GM18870 (cell line): ENCODE results near the gene TSPAN18.

Experiments
- ATAC-seq: cut with Tn5 transposase; IDR thresholded peaks from one replicate; pipeline ENCODE4 v1.9.1; 2021; ENCODE audit warnings: moderate library complexity; ENCODE audit not compliant: unreplicated experiment

The TSPAN18 gene

GRCh38 chr11:44879432-44879831, 152.7 kb downstream of the TSPAN18 start:
- ATAC-seq: no peak

GRCh38 chr11:44880511-44880910, 153.7 kb downstream of the TSPAN18 start:
- no peak for ATAC-seq

DNA sequence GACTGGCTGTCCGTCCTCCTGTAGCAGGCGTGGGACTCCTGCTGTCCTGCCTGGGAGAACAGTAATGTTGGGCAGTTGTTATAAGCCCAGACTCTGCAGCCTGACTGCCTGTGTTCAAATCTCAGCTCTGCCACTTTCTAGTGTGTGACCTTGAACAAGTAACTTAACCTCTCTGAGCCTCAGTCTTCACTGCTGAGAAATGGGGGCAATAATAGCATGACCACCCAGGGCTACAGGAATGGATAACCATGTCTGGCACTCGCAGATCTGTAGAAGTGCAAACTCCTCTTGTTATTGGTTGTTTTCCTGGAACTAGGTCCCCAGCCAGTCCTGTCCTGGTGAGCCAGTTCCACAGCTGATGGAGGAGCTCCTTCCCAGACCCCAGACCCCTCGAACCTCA, 154.2 kb downstream of the TSPAN18 start:
- ATAC-seq: no peak

- no peak for ATAC-seq
Observed at GRCh38 chr11:44883277-44883676, 156.5 kb downstream of the TSPAN18 start.

DNA sequence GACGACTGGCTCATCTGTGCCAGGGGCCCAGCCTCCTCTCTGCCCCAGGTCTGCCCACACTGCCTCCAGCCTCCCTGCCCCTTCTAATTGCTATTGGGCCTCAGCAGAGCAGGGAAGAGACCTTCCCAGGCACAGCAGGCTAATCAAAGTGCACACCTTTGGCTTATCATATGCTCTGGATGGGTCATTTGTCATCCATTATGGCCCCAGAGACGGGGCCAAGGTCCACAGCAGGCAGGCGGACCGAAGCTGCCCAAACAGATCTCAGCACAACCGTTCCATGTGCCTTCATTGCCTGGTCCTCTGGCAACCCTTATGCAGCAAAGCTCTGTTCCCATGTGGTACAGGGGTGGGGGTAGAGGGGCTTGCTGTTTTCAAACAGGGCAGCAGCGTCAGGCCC, 157.3 kb downstream of the TSPAN18 start:
- no peak for ATAC-seq

GRCh38 chr11:44885065-44885810, 158.5 kb downstream of the TSPAN18 start:
- ATAC-seq: no peak

DNA sequence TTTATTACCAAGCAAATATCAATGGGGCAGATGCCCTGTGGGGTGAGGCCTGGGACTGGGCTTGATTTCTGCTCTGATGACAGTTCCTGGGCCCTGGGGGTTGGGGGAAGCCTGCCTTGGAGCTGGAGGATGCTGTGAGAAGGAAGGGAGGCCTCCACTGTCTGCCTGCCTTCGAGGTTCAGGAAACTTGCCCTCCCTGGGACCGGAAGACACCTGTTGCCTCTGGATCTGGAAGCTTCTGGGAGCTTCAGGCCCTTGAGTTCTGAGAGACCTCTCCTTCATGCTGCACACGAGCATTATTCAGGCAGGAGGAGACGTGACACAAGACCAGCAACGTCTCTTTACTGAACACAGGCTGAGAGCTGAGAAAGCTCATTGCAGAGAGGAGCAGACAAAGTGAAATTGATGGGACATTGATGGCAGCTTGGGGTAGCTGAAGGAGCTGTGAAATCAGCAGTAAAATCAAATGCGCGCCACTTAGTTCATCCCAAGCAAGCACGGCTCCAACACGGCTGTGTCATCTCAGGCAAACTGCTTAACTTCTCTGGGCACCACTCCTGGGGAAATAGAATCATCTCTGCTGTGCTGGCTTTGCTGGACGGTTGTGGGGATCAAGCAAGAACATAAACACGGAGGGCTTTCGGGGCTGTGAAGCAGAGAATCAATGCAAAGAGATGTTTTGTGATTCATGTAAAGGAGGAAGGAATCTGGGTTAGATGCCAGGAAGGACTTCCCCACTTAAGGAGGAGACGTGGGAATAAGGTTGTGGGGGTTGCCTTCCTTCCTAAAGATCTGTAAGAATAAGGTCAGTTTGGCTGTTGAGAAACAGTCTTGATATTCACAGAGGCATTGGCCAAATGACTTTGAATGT, 159.4 kb downstream of the TSPAN18 start:
- no peak for ATAC-seq

DNA sequence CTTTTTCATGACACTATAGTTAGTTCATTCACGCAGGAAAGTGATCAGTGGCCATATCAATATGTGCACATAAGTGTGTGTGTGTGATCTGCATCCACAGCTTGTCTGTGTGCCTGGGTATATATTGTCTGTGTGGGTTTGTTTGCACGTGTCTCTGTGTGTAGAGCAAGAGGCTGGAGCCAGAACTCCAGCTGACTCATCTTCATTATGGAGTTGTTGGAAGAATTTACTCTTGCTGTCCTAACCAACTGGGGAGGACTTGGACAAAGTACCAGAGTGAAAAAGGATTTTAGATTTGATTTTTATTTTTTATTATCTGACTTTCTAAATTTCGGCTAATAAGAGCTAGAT, 160.0 kb downstream of the TSPAN18 start:
- ATAC-seq: no peak

- ATAC-seq: no peak
Observed at GRCh38 chr11:44887636-44888035, 160.9 kb downstream of the TSPAN18 start.

DNA sequence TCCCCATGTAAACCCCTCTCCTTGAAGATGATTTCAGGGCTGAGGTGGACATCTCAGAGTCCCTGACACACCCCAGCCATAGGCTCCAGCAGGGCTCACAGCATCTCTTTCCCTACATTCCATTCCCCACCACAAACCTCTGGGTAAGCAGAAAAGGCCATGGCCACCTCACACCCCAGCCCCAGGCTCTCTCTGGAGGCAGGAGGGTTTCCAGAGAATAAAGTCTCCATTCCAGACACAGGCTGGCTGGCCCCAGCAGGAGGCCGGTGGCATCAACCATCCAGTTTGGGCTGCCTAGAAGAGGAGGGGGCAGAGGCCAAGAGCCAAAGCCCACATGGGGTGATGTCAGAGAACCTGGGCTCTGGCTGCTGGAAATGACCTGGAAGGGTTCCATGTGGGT, 162.5 kb downstream of the TSPAN18 start:
- no peak for ATAC-seq

DNA sequence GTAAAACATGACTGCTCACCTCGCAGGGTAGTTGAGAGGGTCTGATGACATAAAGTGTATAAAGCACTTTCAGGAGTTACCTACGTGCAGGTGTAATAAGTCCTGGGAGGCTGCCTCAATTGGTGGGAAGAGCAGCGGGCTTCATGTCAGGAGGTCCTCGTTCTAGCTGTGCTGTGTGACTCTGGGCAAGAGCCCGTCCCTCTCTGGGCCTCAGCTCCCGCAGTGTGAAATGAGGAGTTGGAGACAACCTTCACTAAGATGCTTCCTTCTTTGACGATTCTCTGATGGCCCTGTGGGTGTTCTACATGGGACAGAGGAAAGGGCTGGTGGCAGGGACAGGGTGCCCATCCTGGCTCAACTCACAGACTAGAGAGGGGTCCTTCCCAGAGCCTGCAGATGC, 166.1 kb downstream of the TSPAN18 start:
- no peak for ATAC-seq

- no peak for ATAC-seq
Observed at GRCh38 chr11:44893308-44893822, 166.6 kb downstream of the TSPAN18 start.

DNA sequence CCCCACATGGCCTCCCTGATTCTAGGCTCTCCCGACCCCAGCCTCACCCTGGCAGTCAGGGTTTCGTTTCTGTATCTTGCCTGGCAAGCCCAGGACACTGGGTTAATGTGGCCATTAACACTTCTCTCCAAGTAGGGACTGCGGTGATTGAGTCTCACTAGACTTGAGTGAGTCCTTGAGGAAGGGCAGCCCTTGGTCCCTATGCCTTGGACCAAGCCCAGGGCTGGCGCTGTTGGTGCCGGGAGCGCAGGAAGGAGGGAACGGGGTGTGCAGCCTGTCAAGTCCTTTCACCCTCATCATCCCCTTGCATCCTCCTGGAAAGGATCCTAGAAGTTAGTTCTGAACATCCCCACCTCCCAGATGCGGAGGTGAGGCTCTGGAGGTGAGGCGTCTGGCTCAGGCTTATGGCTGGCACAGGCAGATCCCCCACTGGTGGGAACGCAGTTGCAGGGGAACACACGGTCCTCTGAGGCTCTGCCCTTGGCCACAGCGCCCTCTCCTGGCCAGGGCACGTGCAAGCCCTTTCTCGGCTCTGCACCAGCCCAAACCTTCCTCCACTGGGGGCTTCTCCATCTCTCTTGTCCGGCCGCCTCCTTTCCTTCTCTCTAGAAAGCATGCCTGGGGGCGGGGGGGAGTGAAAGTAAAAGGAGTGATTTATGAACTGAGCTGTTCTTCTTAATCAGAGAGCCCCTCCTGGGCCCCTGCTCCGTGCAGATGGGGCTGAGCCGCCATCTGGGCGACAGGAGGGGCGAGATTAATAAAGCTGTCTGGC, 167.3 kb downstream of the TSPAN18 start:
- ATAC-seq: no peak

DNA sequence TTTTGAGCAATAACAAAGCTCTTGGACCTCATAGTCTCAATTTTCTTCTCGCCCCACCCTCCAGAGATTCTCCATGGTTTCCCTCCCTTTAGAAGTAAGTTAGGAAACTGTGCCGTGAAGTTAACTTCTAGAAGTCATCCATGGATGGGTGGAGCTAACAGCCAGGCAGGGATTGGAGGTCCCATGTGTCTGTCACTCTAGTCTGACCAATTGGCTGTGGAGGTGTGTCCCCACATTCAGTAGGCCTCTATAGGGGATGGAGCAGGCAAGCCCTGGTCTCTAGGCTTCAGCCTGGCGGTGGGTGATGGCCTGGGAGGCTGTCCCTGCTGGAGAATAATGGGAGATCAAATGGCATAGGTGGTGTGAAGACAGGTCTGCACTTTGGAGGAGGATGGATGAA, 173.2 kb downstream of the TSPAN18 start:
- no peak for ATAC-seq

- no peak for ATAC-seq
Observed at GRCh38 chr11:44901120-44901633, 174.4 kb downstream of the TSPAN18 start.

DNA sequence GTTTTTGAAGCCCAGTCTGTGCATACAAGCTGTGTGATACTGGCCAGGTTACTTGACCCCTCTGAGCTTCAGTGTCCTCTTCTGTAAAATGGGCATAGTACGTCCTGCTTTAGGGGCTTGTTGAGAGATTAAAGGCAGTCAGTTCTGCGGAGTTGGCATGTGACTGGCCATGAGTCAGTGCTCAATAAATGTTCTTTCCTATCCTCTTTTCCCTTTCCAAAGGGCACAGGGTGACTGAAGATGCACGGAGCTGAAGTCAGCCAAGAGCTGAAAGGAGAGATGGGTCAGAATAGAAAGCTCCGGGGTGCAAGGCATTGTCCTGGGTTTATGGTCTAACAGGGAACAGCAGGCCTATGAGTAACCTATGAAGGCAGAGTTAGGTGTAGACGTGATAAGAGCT, 175.0 kb downstream of the TSPAN18 start:
- ATAC-seq: no peak

GRCh38 chr11:44903035-44903434, 176.3 kb downstream of the TSPAN18 start:
- ATAC-seq: no peak

DNA sequence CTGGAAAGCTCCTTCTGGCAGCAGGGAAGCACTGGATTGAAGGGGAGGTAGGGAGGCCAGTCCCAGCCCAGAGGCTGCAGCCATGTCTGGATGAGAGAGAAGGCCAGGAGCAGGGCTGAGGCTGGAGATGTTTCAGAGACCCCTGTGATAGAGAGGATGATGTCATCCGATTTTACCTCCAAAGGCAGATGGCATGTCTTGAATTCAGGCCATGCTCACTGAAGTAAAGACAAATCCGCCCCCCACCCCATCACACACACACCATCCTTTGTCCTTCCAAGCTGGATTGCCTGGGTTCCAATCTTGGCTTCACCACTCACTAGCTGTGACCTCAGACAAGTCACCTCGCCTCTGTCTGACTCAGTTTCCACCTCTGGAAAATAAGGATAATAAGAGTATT, 176.8 kb downstream of the TSPAN18 start:
- no peak for ATAC-seq

DNA sequence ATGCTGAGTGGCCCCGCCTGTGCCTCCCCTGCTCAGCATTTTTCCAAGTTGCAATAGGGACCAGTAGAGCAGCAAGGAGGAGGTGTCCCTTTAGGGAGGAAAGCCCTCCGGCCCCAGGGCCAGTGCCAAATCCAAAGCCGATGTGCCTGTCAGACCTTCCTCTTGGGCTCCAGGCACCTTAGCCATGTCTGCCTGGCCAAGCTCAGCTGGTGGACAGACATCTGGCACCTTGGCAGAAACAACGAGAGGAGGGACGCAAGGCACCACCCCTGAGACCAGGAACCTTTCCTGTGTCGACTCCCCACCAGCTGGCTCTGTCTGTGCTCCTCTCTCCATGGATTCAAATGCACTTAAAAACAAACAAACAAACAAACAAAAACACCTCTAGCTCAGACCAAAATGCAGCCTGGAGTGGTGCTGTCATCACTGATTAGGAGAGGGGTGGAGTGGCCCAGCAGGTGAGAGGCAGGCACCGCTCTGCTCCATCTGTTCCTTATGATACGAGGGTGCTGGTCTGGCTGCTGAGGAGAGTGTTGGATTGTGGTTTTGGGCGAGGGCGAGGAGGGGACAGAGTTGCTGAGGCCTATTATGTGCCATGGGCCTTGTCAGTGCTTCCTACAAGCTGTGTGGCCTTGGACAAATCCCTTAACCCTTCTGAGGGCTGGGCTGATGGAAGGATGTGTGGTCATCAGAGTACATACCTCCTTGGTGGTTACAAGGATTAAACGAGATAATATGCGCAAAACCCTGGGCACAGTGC, 177.7 kb downstream of the TSPAN18 start:
- no peak for ATAC-seq

- no peak for ATAC-seq
Observed at GRCh38 chr11:44905131-44905866, 178.5 kb downstream of the TSPAN18 start.
